ENCODE measurements around the gene KIFAP3.

DNA sequence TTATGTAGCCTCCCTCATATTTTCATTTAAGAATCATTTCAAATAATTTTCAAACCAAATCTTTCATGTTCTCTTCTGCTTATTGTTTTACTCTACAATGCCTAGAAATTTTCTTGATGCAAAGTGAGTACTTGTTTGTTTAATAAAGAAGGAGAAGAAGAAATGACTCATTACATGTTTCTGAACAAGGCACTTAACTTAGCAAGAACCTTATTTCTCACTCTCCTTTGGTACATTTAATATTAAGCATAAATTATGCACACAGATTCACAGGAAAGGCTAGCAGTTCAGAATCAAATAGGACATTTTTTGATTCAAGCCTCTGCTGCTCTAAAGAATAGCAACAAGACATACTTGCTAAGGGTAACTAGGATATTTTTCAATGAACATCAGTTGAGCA is 189.9 kb downstream of the KIFAP3 start:
- TF ChIP-seq, protein P1, sequence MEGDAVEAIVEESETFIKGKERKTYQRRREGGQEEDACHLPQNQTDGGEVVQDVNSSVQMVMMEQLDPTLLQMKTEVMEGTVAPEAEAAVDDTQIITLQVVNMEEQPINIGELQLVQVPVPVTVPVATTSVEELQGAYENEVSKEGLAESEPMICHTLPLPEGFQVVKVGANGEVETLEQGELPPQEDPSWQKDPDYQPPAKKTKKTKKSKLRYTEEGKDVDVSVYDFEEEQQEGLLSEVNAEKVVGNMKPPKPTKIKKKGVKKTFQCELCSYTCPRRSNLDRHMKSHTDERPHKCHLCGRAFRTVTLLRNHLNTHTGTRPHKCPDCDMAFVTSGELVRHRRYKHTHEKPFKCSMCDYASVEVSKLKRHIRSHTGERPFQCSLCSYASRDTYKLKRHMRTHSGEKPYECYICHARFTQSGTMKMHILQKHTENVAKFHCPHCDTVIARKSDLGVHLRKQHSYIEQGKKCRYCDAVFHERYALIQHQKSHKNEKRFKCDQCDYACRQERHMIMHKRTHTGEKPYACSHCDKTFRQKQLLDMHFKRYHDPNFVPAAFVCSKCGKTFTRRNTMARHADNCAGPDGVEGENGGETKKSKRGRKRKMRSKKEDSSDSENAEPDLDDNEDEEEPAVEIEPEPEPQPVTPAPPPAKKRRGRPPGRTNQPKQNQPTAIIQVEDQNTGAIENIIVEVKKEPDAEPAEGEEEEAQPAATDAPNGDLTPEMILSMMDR (conservative IDR thresholded peaks at IDR 0.05): no peak
- TF ChIP-seq ZFX (IDR thresholded peaks at IDR 0.05): no peak

All from C4-2B (cell line).